DND-41 (cell line): Measurements from ENCODE around the gene CCDC136.

Source experiments
- ATAC-seq: fragments of 200-7000 bp; cut with Tn5 transposase; 3 replicates; pipeline ENCODE4 v1.9.1; 2021; ENCODE audit warnings: low read depth; ENCODE audit not compliant: insufficient read depth
- DNase-seq: peaks from one replicate; pipeline ENCODE4 v3.0.0-alpha.2; 2020
- H2AFZ ChIP-seq: 2 replicates; pipeline ENCODE4 v1.6.0; 2012; ENCODE audit warnings: low read depth, low read length
- H3K27ac ChIP-seq: 2 replicates; pipeline ENCODE4 v1.5.1; 2012; ENCODE audit warnings: low read length, inconsistent platforms
- H3K27me3 ChIP-seq: fragments of 200-600 bp; sonication (generic); 2 replicates; pipeline ENCODE4 v1.6.0; 2012; ENCODE audit warnings: low read length, mild to moderate bottlenecking, inconsistent platforms; ENCODE audit not compliant: insufficient read depth, poor library complexity
- H3K36me3 ChIP-seq: 2 replicates; pipeline ENCODE4 v1.5.1; 2012; ENCODE audit warnings: low read length, inconsistent platforms; ENCODE audit not compliant: insufficient read depth
- H3K4me1 ChIP-seq: 2 replicates; pipeline ENCODE4 v1.5.1; 2012; ENCODE audit warnings: mild to moderate bottlenecking, low read length; ENCODE audit not compliant: insufficient read depth
- H3K4me2 ChIP-seq: 2 replicates; pipeline ENCODE4 v1.6.0; 2012; ENCODE audit warnings: mild to moderate bottlenecking, moderate library complexity, low read length, inconsistent platforms; ENCODE audit not compliant: insufficient read depth
- H3K4me3 ChIP-seq, 2 experiments: fragments of 200-600 bp in 1 of 2; shearing (Covaris generic) in 1 of 2; 2 replicates each; pipeline ENCODE4 v1.5.1; 2012 to 2016; ENCODE audit warnings: inconsistent platforms in 2 of 2, low read length in 2 of 2, mild to moderate bottlenecking in 2 of 2, low read depth in 1 of 2, moderate library complexity in 1 of 2
- H3K79me2 ChIP-seq: 2 replicates; pipeline ENCODE4 v1.6.0; 2012; ENCODE audit warnings: low read length, inconsistent platforms; ENCODE audit not compliant: insufficient read depth
- H3K9ac ChIP-seq: 2 replicates; pipeline ENCODE4 v1.6.0; 2012; ENCODE audit warnings: low read depth, mild to moderate bottlenecking, inconsistent platforms, low read length, moderate library complexity
- H3K9me3 ChIP-seq: 2 replicates; pipeline ENCODE4 v1.5.1; 2012; ENCODE audit warnings: low read length, moderate library complexity, mild to moderate bottlenecking, inconsistent platforms; ENCODE audit not compliant: insufficient read depth, severe bottlenecking
- H4K20me1 ChIP-seq: 2 replicates; pipeline ENCODE4 v1.6.0; 2012; ENCODE audit warnings: low read length; ENCODE audit not compliant: insufficient read depth
- CTCF ChIP-seq: IDR thresholded peaks from 2 replicates; pipeline ENCODE4 v1.5.1; 2012; ENCODE audit warnings: borderline replicate concordance, low read length, moderate library complexity, mild to moderate bottlenecking; ENCODE audit not compliant: poor library complexity, severe bottlenecking; ENCODE audit errors: extremely low read depth
- EZH2 ChIP-seq: IDR thresholded peaks from 3 replicates; pipeline ENCODE4 v1.6.1; 2012; ENCODE audit warnings: borderline replicate concordance, low read depth, mild to moderate bottlenecking, moderate library complexity, low read length, inconsistent platforms; ENCODE audit not compliant: severe bottlenecking

CCDC136 gene

GRCh38 chr7:128833148-128833945 lies 41.6 kb downstream of the CCDC136 start:
- ATAC-seq (no peak), DNase-seq (no peak)
- H3K36me3 ChIP-seq: no peaks in the 10 kb centered on the region
- TF ChIP-seq CTCF: no peak
- no peak for TF ChIP-seq EZH2
- no peaks in the 10 kb centered on the region for H4K20me1 ChIP-seq
- H3K9me3 ChIP-seq: no peaks in the 10 kb centered on the region
- no peak overlapping the region for H3K4me3 ChIP-seq
- H3K4me2 ChIP-seq: no peak overlapping the region
- H3K27me3 ChIP-seq: no peaks in the 10 kb centered on the region
- no peak overlapping the region for H3K9ac ChIP-seq
- no peaks in the 10 kb centered on the region for H3K4me1 ChIP-seq
- no peaks in the 10 kb centered on the region for H3K79me2 ChIP-seq
- no peak overlapping the region for H3K27ac ChIP-seq
- no peak overlapping the region for H2AFZ ChIP-seq

GRCh38 chr7:128833946-128834325 lies 42.2 kb downstream of the CCDC136 start:
- TF ChIP-seq EZH2: no peak
- TF ChIP-seq CTCF: no peak
- no peak overlapping the region for H3K4me2 ChIP-seq
- H3K36me3 ChIP-seq: no peaks in the 10 kb centered on the region
- no peak for ATAC-seq
- no peaks in the 10 kb centered on the region for H3K27me3 ChIP-seq
- H4K20me1 ChIP-seq: no peaks in the 10 kb centered on the region
- no peaks in the 10 kb centered on the region for H3K79me2 ChIP-seq
- H2AFZ ChIP-seq: no peak overlapping the region
- no peak overlapping the region for H3K9ac ChIP-seq
- H3K4me3 ChIP-seq: no peak overlapping the region
- H3K27ac ChIP-seq: no peak overlapping the region
- H3K9me3 ChIP-seq: no peaks in the 10 kb centered on the region
- no peaks in the 10 kb centered on the region for H3K4me1 ChIP-seq
- no peak for DNase-seq

- H3K9ac ChIP-seq: no peak overlapping the region
- TF ChIP-seq EZH2 (no peak), CTCF (no peak)
- no peaks in the 10 kb centered on the region for H3K79me2 ChIP-seq
- no peaks in the 10 kb centered on the region for H4K20me1 ChIP-seq
- H2AFZ ChIP-seq: no peak overlapping the region
- H3K9me3 ChIP-seq: no peaks in the 10 kb centered on the region
- ATAC-seq (no peak), DNase-seq (no peak)
- H3K4me1 ChIP-seq: no peaks in the 10 kb centered on the region
- H3K27ac ChIP-seq: no peak overlapping the region
- H3K4me3 ChIP-seq: no peak overlapping the region
- no peaks in the 10 kb centered on the region for H3K27me3 ChIP-seq
- no peak overlapping the region for H3K4me2 ChIP-seq
- no peaks in the 10 kb centered on the region for H3K36me3 ChIP-seq
Measured at GRCh38 chr7:128835231-128835751, 43.5 kb downstream of the CCDC136 start.
